ENCODE results near the gene TUBGCP4.
"Not testable (repeated sequence)": the region's sequence is repeated elsewhere in the genome, so short reads cannot be mapped to it uniquely, and the experiment has no call there.

Gene TUBGCP4

GRCh38 chr15:43390723-43391122 is 19.8 kb downstream of the TUBGCP4 start:
- Histone ChIP-seq H3K27ac (no peak overlapping the region), H3K36me3 (replicated peaks) (peaks cover 6% of the 10 kb centered on the region), H3K4me3 (ENCODE audit: low read depth, low read length) (no peak overlapping the region), H3K27me3 (replicated peaks) (no peaks in the 10 kb centered on the region)
- TF ChIP-seq CTCF (IDR thresholded peaks at IDR 0.05; ENCODE audit: low read depth, low read length, missing control alignments), result no peak
- peak; percentile 67 for DNase-seq
- in situ Hi-C loops (cut with HindIII; ENCODE audit: low pct_ligation_motif_present, low sequenced_read_pairs), result no loop called here

GRCh38 chr15:43393592-43393991 is 22.7 kb downstream of the TUBGCP4 start:
- in situ Hi-C loops (cut with HindIII; ENCODE audit: low pct_ligation_motif_present, low sequenced_read_pairs); H3K36me3 ChIP-seq (replicated peaks): not testable (repeated sequence)

GRCh38 chr15:43402255-43402654 is 31.4 kb downstream of the TUBGCP4 start:
- in situ Hi-C loops (cut with HindIII; ENCODE audit: low pct_ligation_motif_present, low sequenced_read_pairs), result no loop called here
- H3K4me3 ChIP-seq (ENCODE audit: low read depth, low read length), result no peak overlapping the region
- no peak for DNase-seq
- no peak for TF ChIP-seq CTCF (IDR thresholded peaks at IDR 0.05; ENCODE audit: low read depth, low read length, missing control alignments)
- H3K27ac ChIP-seq, result no peak overlapping the region
- H3K27me3 ChIP-seq (replicated peaks), result no peaks in the 10 kb centered on the region
- H3K36me3 ChIP-seq (replicated peaks), result peaks cover 51% of the 10 kb centered on the region

More at GRCh38 chr15:43393592-43393991, 22.7 kb downstream of the TUBGCP4 start:
- not testable (repeated sequence) for H3K27ac ChIP-seq; H3K27me3 ChIP-seq (replicated peaks); DNase-seq; H3K4me3 ChIP-seq (ENCODE audit: low read depth, low read length)

GRCh38 chr15:43403616-43404015 is 32.7 kb downstream of the TUBGCP4 start:
- no peak for TF ChIP-seq CTCF (IDR thresholded peaks at IDR 0.05; ENCODE audit: low read depth, low read length, missing control alignments)
- Histone ChIP-seq H3K4me3 (ENCODE audit: low read depth, low read length) (no peak overlapping the region), H3K36me3 (replicated peaks) (peaks cover 61% of the 10 kb centered on the region), H3K27me3 (replicated peaks) (no peaks in the 10 kb centered on the region), H3K27ac (no peak overlapping the region)
- in situ Hi-C loops (cut with HindIII; ENCODE audit: low pct_ligation_motif_present, low sequenced_read_pairs), result no loop called here
- DNase-seq, result no peak

- Histone ChIP-seq H3K4me3 (ENCODE audit: low read depth, low read length) (no peak overlapping the region), H3K27ac (no peak overlapping the region), H3K36me3 (replicated peaks) (peaks cover 63% of the 10 kb centered on the region), H3K27me3 (replicated peaks) (no peaks in the 10 kb centered on the region)
- no peak for DNase-seq
- no peak for TF ChIP-seq CTCF (IDR thresholded peaks at IDR 0.05; ENCODE audit: low read depth, low read length, missing control alignments)
- in situ Hi-C loops (cut with HindIII; ENCODE audit: low pct_ligation_motif_present, low sequenced_read_pairs), result no loop called here
Measured at GRCh38 chr15:43404130-43404529, 33.2 kb downstream of the TUBGCP4 start.

GRCh38 chr15:43406189-43406588 is 35.3 kb downstream of the TUBGCP4 start:
- H3K36me3 ChIP-seq (replicated peaks), result peaks cover 60% of the 10 kb centered on the region

More at GRCh38 chr15:43406189-43406588, 35.3 kb downstream of the TUBGCP4 start:
- H3K4me3 ChIP-seq (ENCODE audit: low read depth, low read length), result no peak overlapping the region
- H3K27me3 ChIP-seq (replicated peaks), result no peaks in the 10 kb centered on the region
- DNase-seq, result no peak
- in situ Hi-C loops (cut with HindIII; ENCODE audit: low pct_ligation_motif_present, low sequenced_read_pairs), result no loop called here
- no peak for TF ChIP-seq CTCF (IDR thresholded peaks at IDR 0.05; ENCODE audit: low read depth, low read length, missing control alignments)
- H3K27ac ChIP-seq, result no peak overlapping the region
